Liver (tissue), 3 donors: Measurements from ENCODE around the gene GPN1.

Experiments
- EGR1 ChIP-seq, 2 donors: IDR thresholded peaks; 2 replicates each; pipeline ENCODE4 v1.6.1; 2016 to 2018; ENCODE audit warnings: antibody characterized with exemption in 2 of 2, low read depth in 2 of 2
- GABPA ChIP-seq, 2 donors: IDR thresholded peaks in 1 of 2; conservative IDR thresholded peaks in 1 of 2; 2 replicates each; pipeline ENCODE4 v1.6.1; 2016; ENCODE audit warnings: antibody characterized with exemption in 2 of 2, mild to moderate bottlenecking in 1 of 2, moderate library complexity in 1 of 2
- HNF4G ChIP-seq: IDR thresholded peaks from 2 replicates; pipeline ENCODE4 v1.6.1; 2016; ENCODE audit warnings: antibody characterized with exemption
- RAD21 ChIP-seq, 2 donors: IDR thresholded peaks; 2 replicates each; pipeline ENCODE4 v1.6.1; 2016; ENCODE audit warnings: antibody characterized with exemption in 2 of 2, mild to moderate bottlenecking in 2 of 2
- SP1 ChIP-seq: IDR thresholded peaks from 2 replicates; pipeline ENCODE4 v1.6.1; 2018; ENCODE audit warnings: antibody characterized with exemption, mild to moderate bottlenecking
- TAF1 ChIP-seq: conservative IDR thresholded peaks from 2 replicates; pipeline ENCODE4 v1.6.1; 2016; ENCODE audit warnings: antibody characterized with exemption, mild to moderate bottlenecking
- YY1 ChIP-seq: IDR thresholded peaks from 2 replicates; pipeline ENCODE4 v1.6.1; 2016; ENCODE audit warnings: antibody characterized with exemption, mild to moderate bottlenecking
- TF ChIP-seq, protein P1 (sequence below): fragments of 150-350 bp; IDR thresholded peaks from 2 replicates; pipeline ENCODE4 v1.5.1; 2017; ENCODE audit warnings: improper control_type of control experiment, low read depth, low read length; ENCODE audit not compliant: missing input control
- TF ChIP-seq, protein P2 (sequence below): IDR thresholded peaks from 2 replicates; pipeline ENCODE4 v1.6.1; 2016; ENCODE audit warnings: antibody characterized with exemption
- TF ChIP-seq, protein P3 (sequence below): IDR thresholded peaks from 2 replicates; pipeline ENCODE4 v1.6.1; 2016; ENCODE audit warnings: antibody characterized with exemption
- TF ChIP-seq, protein P4 (sequence below): IDR thresholded peaks from 2 replicates; pipeline ENCODE4 v1.6.1; 2016; ENCODE audit warnings: antibody characterized with exemption
- TF ChIP-seq, protein P5 (sequence below): IDR thresholded peaks from 2 replicates; pipeline ENCODE4 v1.6.1; 2016; ENCODE audit warnings: antibody characterized with exemption, mild to moderate bottlenecking
- donor health status: healthy.
- donor health status: healthy.

DNA sequence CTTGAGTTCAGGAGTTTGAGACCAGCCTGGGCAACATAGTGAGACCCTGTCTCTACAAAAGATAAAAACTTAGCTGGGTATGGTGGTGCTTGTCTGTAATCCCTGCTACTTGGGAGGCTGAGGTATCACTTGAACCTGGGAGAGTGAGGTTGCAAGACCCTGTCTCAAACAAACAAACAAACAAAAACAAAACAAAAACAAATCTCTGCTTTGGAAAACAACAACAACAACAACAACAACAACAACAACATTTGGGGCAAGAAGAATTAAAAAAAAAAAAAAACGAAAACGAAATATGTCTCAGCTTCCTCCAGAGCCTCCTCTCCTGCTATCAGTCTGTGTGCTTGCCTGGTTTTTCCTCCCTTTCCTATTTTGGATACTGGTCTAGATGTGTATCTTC lies 51.7 kb downstream of the GPN1 start:
- TF ChIP-seq, protein P1, sequence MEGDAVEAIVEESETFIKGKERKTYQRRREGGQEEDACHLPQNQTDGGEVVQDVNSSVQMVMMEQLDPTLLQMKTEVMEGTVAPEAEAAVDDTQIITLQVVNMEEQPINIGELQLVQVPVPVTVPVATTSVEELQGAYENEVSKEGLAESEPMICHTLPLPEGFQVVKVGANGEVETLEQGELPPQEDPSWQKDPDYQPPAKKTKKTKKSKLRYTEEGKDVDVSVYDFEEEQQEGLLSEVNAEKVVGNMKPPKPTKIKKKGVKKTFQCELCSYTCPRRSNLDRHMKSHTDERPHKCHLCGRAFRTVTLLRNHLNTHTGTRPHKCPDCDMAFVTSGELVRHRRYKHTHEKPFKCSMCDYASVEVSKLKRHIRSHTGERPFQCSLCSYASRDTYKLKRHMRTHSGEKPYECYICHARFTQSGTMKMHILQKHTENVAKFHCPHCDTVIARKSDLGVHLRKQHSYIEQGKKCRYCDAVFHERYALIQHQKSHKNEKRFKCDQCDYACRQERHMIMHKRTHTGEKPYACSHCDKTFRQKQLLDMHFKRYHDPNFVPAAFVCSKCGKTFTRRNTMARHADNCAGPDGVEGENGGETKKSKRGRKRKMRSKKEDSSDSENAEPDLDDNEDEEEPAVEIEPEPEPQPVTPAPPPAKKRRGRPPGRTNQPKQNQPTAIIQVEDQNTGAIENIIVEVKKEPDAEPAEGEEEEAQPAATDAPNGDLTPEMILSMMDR: no peak
- no peak for TF ChIP-seq SP1
- TF ChIP-seq, protein P2, sequence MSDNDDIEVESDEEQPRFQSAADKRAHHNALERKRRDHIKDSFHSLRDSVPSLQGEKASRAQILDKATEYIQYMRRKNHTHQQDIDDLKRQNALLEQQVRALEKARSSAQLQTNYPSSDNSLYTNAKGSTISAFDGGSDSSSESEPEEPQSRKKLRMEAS: no peak
- TF ChIP-seq, protein P3, sequence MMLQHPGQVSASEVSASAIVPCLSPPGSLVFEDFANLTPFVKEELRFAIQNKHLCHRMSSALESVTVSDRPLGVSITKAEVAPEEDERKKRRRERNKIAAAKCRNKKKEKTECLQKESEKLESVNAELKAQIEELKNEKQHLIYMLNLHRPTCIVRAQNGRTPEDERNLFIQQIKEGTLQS: no peak
- no peak for TF ChIP-seq GABPA (IDR thresholded peaks at IDR 0.05 in 1 of 2, conservative IDR thresholded peaks at IDR 0.05 in 1 of 2)
- TF ChIP-seq HNF4G: no peak
- no peak for TF ChIP-seq YY1
- TF ChIP-seq EGR1 (IDR thresholded peaks at IDR 0.05; ENCODE audit: low read depth in 2 of 2): no peak
- no peak for TF ChIP-seq RAD21 (IDR thresholded peaks at IDR 0.05)
- no peak for TF ChIP-seq TAF1
- TF ChIP-seq, protein P4, sequence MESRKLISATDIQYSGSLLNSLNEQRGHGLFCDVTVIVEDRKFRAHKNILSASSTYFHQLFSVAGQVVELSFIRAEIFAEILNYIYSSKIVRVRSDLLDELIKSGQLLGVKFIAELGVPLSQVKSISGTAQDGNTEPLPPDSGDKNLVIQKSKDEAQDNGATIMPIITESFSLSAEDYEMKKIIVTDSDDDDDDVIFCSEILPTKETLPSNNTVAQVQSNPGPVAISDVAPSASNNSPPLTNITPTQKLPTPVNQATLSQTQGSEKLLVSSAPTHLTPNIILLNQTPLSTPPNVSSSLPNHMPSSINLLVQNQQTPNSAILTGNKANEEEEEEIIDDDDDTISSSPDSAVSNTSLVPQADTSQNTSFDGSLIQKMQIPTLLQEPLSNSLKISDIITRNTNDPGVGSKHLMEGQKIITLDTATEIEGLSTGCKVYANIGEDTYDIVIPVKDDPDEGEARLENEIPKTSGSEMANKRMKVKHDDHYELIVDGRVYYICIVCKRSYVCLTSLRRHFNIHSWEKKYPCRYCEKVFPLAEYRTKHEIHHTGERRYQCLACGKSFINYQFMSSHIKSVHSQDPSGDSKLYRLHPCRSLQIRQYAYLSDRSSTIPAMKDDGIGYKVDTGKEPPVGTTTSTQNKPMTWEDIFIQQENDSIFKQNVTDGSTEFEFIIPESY: no peak
- TF ChIP-seq, protein P5, sequence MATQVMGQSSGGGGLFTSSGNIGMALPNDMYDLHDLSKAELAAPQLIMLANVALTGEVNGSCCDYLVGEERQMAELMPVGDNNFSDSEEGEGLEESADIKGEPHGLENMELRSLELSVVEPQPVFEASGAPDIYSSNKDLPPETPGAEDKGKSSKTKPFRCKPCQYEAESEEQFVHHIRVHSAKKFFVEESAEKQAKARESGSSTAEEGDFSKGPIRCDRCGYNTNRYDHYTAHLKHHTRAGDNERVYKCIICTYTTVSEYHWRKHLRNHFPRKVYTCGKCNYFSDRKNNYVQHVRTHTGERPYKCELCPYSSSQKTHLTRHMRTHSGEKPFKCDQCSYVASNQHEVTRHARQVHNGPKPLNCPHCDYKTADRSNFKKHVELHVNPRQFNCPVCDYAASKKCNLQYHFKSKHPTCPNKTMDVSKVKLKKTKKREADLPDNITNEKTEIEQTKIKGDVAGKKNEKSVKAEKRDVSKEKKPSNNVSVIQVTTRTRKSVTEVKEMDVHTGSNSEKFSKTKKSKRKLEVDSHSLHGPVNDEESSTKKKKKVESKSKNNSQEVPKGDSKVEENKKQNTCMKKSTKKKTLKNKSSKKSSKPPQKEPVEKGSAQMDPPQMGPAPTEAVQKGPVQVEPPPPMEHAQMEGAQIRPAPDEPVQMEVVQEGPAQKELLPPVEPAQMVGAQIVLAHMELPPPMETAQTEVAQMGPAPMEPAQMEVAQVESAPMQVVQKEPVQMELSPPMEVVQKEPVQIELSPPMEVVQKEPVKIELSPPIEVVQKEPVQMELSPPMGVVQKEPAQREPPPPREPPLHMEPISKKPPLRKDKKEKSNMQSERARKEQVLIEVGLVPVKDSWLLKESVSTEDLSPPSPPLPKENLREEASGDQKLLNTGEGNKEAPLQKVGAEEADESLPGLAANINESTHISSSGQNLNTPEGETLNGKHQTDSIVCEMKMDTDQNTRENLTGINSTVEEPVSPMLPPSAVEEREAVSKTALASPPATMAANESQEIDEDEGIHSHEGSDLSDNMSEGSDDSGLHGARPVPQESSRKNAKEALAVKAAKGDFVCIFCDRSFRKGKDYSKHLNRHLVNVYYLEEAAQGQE: no peak
